Ishikawa (cell line): ENCODE data around the gene FAM78A.

Experiments used
- CEBPB ChIP-seq: IDR thresholded peaks from 2 replicates; pipeline ENCODE4 v1.6.1; 2012
- CREB1 ChIP-seq: IDR thresholded peaks from 2 replicates; pipeline ENCODE4 v1.6.1; 2012; ENCODE audit warnings: low read depth
- EGR1 ChIP-seq: IDR thresholded peaks from 2 replicates; pipeline ENCODE4 v1.6.1; 2012
- EP300 ChIP-seq: IDR thresholded peaks from 2 replicates; pipeline ENCODE4 v1.6.1; 2012; ENCODE audit warnings: borderline replicate concordance
- FOXM1 ChIP-seq: IDR thresholded peaks from 2 replicates; pipeline ENCODE4 v1.6.1; 2012; ENCODE audit warnings: low read depth, borderline replicate concordance
- NFIC ChIP-seq: IDR thresholded peaks from 2 replicates; pipeline ENCODE4 v1.6.1; 2012
- RAD21 ChIP-seq: IDR thresholded peaks from 2 replicates; pipeline ENCODE4 v1.6.1; 2012; ENCODE audit warnings: low read depth
- TAF1 ChIP-seq: IDR thresholded peaks from 2 replicates; pipeline ENCODE4 v1.6.1; 2012; ENCODE audit warnings: low read depth, mild to moderate bottlenecking
- TCF12 ChIP-seq: IDR thresholded peaks from 2 replicates; pipeline ENCODE4 v1.6.1; 2012; ENCODE audit warnings: low read depth
- TEAD4 ChIP-seq: IDR thresholded peaks from 2 replicates; pipeline ENCODE4 v1.6.1; 2012
- YY1 ChIP-seq: IDR thresholded peaks from 2 replicates; pipeline ENCODE4 v1.6.1; 2012; ENCODE audit warnings: low read depth
- ZBTB7A ChIP-seq: IDR thresholded peaks from 2 replicates; pipeline ENCODE4 v1.6.1; 2012; ENCODE audit warnings: low read depth
- TF ChIP-seq, protein P1 (sequence below): IDR thresholded peaks from 2 replicates; pipeline ENCODE4 v1.6.1; 2012
- TF ChIP-seq, protein P2 (sequence below): IDR thresholded peaks from 2 replicates; pipeline ENCODE4 v1.6.1; 2012
- TF ChIP-seq, protein P3 (sequence below): IDR thresholded peaks from 2 replicates; pipeline ENCODE4 v1.6.1; 2012; ENCODE audit warnings: low read depth, mild to moderate bottlenecking

FAM78A gene

DNA sequence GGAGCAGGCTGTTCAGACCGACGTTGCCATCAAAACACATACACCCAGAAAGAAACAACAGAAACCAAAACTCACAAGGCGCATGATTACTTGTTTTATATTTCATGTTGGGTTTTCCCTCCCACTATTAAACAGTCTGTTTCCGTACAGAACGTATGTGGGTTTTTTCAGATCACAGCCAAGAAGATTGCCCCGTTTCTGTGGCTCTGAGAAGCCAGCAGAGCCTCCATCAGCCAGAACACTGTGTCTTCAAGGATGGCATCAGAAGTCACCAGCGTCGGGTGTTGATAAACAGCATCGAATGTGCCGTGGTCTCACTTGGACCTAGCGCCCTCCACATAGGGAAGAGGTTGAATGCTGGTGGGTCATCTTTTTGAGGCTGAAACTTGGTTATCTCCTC is 42.8 kb downstream of the FAM78A start:
- TF ChIP-seq, protein P1, sequence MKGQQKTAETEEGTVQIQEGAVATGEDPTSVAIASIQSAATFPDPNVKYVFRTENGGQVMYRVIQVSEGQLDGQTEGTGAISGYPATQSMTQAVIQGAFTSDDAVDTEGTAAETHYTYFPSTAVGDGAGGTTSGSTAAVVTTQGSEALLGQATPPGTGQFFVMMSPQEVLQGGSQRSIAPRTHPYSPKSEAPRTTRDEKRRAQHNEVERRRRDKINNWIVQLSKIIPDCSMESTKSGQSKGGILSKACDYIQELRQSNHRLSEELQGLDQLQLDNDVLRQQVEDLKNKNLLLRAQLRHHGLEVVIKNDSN: no peak
- TF ChIP-seq EGR1 (no peak), ZBTB7A (no peak), EP300 (no peak), NFIC (no peak), TAF1 (no peak), YY1 (no peak), CEBPB (no peak)
- TF ChIP-seq, protein P2, sequence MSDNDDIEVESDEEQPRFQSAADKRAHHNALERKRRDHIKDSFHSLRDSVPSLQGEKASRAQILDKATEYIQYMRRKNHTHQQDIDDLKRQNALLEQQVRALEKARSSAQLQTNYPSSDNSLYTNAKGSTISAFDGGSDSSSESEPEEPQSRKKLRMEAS: no peak

DNA sequence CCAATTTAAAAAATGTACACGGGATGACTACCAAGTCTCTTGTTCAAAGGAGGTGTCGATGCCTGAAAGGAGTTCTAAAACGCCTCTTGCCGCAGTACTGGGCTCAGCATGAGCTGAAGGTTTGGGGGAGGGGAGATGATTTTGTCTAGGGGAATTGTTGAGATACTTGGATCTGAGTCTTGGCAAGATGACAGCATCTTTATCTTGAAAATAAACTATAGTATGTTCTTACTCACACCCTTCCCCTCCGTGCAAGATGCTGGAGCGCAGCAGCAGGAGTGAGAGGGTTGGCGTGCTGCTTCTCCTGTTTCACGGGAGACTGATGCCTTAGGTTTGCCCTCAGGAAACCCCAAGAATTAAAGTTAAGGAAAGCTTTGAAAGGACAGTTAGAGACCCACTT is 47.3 kb downstream of the FAM78A start:
- TF ChIP-seq ZBTB7A (no peak), EGR1 (no peak), RAD21 (no peak), YY1 (no peak)

DNA sequence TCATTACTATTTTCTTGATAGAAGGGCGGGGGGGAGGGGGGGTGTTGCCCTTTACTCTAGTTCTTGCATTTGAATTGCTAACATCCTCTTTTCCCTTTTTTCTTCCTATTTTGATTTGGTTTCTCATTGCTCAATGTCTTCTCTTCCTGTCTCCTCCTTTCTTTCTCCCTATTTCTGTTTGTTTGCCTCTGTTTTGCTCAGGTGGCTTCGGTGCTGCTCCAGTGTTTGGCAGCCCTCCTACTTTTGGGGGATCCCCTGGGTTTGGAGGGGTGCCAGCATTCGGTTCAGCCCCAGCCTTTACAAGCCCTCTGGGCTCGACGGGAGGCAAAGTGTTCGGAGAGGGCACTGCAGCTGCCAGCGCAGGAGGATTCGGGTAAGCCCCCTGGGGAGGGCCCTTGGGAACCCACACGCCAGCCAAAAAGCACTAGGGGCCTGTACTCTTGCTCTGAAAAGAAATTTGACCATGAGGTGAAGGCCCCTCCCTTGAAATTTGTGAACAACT is 48.3 kb downstream of the FAM78A start:
- no peak for TF ChIP-seq FOXM1
- TF ChIP-seq EP300: no peak
- TF ChIP-seq, protein P3, sequence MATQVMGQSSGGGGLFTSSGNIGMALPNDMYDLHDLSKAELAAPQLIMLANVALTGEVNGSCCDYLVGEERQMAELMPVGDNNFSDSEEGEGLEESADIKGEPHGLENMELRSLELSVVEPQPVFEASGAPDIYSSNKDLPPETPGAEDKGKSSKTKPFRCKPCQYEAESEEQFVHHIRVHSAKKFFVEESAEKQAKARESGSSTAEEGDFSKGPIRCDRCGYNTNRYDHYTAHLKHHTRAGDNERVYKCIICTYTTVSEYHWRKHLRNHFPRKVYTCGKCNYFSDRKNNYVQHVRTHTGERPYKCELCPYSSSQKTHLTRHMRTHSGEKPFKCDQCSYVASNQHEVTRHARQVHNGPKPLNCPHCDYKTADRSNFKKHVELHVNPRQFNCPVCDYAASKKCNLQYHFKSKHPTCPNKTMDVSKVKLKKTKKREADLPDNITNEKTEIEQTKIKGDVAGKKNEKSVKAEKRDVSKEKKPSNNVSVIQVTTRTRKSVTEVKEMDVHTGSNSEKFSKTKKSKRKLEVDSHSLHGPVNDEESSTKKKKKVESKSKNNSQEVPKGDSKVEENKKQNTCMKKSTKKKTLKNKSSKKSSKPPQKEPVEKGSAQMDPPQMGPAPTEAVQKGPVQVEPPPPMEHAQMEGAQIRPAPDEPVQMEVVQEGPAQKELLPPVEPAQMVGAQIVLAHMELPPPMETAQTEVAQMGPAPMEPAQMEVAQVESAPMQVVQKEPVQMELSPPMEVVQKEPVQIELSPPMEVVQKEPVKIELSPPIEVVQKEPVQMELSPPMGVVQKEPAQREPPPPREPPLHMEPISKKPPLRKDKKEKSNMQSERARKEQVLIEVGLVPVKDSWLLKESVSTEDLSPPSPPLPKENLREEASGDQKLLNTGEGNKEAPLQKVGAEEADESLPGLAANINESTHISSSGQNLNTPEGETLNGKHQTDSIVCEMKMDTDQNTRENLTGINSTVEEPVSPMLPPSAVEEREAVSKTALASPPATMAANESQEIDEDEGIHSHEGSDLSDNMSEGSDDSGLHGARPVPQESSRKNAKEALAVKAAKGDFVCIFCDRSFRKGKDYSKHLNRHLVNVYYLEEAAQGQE: no peak
- TF ChIP-seq RAD21: no peak
- TF ChIP-seq, protein P1: no peak
- TF ChIP-seq EGR1: no peak

DNA sequence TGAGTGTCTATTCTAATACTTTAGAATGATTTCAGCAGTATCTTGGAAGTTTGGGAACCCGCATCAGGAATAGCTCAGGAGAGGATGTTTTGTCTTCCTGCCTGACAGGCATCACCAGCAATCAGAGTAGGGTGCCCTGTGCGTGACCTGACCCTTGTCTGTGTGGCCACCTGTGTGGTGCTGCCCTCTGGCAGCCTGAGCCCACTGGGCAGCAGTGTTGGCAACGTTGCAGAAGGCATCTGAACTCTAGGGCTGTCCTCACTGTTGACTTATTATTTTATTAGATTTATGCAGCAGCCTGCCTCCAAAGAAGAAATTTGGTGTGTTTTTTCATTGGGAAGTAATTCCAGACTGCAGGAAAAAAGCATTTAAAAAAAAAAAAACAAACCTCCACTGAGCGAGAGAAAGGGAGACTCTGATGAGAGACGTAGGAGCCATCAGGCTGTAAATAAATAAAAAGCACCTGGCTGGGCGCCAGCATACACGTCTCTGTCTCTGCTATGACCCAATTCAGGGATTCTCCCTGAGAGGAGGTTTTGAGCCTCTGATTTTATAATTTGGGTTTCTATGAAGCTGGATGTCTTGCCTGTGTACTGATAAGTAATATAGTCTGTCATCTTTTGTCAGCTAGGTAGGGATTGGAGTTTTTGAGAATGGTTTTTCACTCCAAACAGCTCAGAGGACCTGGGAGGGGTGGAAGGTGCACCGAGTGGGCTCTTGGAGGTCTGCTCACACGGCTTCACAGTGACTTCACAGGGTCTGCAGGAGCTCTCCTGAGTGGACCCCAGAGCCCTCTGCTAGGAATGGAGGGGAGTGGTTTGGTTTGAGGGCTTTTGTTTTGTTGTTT is 49.0 kb downstream of the FAM78A start:
- TF ChIP-seq TEAD4: no peak
- TF ChIP-seq TCF12: no peak
- no peak for TF ChIP-seq CREB1
- TF ChIP-seq CEBPB: no peak
- TF ChIP-seq FOXM1: no peak
- no peak for TF ChIP-seq TAF1
- TF ChIP-seq NFIC: no peak

DNA sequence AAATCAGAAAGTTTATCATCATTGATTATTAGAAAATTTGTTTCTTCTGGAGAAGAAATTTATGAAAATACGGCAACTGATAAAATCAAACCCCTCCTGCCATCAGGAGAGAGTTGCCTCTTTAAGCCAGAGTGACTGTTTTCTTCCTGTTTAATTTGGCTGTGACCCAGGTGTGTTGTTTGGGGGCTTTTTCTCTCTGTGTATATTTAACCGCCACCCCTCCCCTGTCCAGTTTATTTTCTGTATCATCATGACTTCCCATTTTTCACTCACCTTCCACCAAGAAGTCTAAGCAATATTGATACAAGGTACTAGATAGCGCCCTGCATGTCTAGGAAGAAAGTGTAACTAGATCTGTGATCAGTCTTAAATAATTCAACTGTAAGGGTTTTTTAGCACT is 50.1 kb downstream of the FAM78A start:
- TF ChIP-seq YY1 (no peak), EP300 (no peak)
- TF ChIP-seq, protein P3: no peak

DNA sequence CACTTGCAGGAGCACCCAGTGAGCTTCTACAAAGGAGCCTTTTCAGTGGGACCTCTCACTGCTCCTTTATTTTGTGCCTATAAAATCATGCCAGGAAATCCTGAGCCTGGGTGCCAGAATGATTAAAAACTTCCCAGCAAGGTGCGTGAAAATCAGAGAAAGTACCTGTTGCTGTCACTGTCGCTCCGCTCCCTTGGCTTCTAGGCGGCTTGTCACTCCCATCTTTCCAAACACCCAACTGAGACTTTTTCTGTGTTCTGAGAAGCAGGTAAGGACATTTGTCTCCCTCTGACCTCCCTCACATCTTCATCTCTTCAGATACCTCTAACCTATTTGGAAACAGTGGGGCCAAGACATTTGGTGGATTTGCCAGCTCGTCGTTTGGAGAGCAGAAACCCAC is 53.9 kb downstream of the FAM78A start:
- TF ChIP-seq EP300: no peak
- no peak for TF ChIP-seq TAF1
- TF ChIP-seq, protein P3: no peak
- TF ChIP-seq CREB1: no peak
- TF ChIP-seq, protein P1: no peak
- no peak for TF ChIP-seq RAD21
- no peak for TF ChIP-seq YY1
- TF ChIP-seq TCF12: no peak
- TF ChIP-seq NFIC: no peak
- no peak for TF ChIP-seq ZBTB7A
- TF ChIP-seq EGR1: no peak
- TF ChIP-seq CEBPB: no peak
- TF ChIP-seq TEAD4: no peak
- TF ChIP-seq, protein P2: no peak
